Stimulated activated CD4-positive, alpha-beta T cell treated with anti-CD3 and anti-CD28 coated beads, Interleukin-4, amount 100 ng/mL, for 24 hours (primary cell): ENCODE results near the gene PKDCC.
A peak's percentile ranks its signal among the peaks of the same experiment; 100 is the strongest.

Experiments used
- DNase-seq: peaks from one replicate; pipeline ENCODE4 v3.0.0-alpha.2; 2020

Gene PKDCC, protein sequence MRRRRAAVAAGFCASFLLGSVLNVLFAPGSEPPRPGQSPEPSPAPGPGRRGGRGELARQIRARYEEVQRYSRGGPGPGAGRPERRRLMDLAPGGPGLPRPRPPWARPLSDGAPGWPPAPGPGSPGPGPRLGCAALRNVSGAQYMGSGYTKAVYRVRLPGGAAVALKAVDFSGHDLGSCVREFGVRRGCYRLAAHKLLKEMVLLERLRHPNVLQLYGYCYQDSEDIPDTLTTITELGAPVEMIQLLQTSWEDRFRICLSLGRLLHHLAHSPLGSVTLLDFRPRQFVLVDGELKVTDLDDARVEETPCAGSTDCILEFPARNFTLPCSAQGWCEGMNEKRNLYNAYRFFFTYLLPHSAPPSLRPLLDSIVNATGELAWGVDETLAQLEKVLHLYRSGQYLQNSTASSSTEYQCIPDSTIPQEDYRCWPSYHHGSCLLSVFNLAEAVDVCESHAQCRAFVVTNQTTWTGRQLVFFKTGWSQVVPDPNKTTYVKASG

DNA sequence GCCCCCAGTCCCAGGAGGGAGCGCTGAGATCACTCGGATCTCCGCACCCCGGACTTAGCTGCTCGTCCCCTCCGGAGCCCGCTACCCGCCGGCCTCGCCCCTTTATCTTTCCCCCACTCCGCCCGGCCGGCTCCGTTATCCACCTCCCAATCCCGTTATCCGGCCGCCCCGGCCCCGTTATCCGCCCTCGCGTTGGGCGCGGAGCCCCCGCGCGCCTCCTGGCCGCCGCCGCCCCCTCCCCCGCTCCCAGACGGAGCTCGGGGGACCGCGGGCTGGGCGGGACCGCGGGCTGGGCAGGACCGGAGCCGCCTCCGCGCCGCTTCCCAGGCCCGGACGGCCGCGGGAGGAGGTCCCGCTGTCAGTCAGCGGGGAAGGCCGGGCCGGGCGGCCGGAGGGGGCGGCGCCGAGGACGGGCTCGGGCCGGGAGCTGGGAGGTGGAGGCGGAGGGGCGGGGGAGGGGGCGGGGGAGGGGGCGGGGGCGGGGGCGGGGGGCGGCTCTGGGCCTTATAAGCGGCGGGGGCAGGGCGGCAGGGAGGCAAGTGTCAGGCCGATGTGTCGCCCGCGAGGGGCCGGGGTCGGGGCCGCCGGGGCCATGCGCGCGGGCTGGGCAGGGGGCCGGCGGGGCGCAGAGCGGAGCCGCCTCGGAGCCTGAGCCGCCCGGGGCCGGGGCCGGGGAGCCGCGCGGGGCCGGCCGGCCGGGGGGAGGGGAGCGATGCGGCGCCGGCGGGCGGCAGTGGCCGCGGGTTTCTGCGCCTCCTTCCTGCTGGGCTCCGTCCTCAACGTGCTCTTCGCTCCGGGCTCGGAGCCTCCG is at the start of gene PKDCC:
Gene PKDCC, plus strand, starts transcription at position 534 of the 811 bp plus-strand sequence. Its CDS starts 179 bp downstream, at position 713.
- DNase-seq: no peak

DNA sequence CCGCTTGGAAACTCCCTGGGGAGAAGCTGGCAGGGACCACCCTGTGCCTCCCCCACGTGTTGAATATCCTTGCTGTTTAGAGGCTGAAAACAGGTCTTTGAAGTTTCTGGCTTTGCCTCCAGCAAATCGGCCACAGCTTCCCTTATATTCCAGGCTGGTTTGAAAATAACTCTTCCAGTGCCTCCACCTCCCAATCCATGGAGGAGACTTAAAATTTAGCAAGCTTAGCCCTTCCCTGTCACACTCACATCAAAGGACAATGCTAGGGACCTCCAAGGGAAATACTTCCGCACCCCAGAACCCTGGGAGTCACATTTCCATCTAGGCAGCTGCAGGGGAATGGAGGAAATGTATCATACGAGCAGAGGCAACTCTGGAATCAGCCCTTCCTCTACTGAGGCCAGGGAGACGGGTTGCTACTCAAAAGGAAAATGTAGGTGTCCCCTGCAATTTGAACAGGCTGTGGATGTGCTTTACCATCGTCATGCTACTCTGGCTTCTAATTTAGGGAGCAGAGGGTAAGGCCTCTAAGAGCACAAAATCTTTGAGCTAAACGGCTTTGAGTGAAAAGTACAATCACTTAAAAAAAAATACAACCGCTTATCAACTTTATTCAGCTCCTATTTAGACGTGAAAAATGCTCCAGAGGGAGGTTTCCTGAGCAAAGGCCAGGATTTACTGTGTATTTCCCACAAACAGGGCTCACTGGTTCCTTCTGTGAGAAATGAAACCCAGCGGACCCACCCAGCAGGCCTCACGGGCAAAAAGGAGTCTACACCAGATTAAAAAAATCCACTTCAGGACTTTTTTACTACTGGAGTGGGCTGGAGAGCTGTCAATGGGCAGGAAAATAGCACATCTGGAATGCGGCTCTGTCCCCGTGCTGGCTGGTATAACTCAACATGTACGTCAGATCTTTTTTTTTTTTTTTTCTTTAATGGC is 49.4 kb upstream of the PKDCC start:
- DNase-seq: no peak

DNA sequence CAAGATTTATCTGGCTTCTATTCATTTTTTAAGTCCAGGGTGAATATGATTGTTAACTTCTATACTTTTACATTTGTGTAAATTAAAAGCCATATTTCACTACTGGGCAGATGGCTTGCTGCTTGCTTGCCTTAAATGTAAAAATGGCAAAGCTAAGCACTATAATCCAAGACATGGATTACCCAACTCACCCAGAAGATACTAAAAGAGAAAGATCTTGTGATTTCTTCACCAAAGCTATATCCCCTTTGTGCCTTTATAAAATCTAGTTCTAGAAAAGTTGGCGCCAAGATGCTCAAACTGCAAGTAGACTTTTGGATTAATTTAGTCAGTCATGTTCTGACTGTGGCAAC is 48.7 kb upstream of the PKDCC start:
- no peak for DNase-seq

DNA sequence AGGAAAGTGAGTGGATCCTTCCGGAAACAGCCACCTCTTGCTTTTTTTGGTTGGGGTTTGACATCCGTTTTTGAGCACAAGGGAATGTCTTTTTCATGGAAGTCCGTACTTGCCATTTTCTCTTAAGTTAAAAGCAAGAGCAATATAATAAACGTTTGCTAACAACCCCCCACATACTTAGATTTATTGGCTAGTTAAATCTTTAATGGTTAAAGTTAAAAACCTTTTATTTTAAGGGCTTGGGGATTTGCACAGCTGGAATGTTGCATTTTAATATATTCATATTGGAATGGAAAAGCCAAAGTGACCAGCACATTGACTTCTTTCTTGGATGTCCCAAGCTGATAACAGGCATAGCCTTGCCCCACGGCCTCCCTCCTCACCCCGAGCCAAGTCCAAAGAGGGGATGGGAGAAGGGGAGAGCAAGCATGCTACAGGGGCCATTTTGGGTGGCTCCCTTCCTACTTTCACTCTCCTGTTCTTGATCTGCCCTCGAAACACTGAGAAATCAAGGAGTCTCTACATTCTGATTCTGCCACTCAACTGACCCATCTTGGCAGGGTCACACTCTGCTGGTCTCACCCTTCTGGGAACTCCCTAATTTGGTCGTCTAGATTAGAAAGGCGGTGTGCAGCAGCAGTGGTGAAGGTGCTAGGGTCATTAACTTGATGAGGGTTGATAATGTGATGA is 48.1 kb upstream of the PKDCC start:
- no peak for DNase-seq

DNA sequence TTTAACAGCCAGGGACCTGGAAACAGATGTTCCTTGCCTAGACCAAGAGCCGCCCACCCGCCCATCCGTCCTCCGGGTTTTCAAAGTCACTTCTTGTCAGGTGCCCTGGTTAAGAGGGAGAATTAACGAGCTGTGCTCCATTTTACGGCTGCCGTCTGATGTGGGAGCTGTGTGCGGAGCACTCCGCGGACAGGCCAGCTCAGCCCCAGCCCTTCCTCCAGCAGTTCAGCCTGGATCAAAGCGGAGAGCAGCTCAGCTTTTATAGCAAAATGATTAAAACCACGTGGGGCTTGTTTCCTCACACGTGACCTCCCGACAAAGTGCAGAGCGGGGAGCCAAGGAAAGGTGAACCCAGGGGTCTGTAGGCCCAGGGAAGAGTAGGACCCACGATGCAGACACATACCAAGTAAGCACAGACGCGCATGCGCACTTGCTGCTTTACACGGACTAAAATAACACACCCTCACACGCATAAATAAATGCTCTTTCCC is 46.1 kb upstream of the PKDCC start:
- no peak for DNase-seq

DNA sequence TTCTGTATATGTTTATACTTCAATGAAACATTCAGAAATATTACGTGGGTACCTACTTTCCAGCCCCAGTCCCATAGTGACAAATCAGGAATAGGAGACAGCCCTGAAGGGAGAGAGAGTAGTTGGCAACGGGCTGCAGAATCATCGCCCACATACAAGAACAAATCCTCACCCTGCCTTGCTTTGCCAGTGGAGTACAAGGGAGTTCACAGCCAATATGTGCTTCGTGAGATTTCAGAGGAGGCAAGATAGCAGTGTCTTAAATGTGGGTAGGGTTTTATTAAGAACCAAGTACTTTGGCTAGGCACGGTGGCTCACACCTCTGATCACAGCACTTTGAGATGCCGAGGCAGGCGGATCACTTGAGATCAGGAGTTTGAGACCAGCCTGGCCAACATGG is 40.3 kb upstream of the PKDCC start:
- DNase-seq: no peak

DNA sequence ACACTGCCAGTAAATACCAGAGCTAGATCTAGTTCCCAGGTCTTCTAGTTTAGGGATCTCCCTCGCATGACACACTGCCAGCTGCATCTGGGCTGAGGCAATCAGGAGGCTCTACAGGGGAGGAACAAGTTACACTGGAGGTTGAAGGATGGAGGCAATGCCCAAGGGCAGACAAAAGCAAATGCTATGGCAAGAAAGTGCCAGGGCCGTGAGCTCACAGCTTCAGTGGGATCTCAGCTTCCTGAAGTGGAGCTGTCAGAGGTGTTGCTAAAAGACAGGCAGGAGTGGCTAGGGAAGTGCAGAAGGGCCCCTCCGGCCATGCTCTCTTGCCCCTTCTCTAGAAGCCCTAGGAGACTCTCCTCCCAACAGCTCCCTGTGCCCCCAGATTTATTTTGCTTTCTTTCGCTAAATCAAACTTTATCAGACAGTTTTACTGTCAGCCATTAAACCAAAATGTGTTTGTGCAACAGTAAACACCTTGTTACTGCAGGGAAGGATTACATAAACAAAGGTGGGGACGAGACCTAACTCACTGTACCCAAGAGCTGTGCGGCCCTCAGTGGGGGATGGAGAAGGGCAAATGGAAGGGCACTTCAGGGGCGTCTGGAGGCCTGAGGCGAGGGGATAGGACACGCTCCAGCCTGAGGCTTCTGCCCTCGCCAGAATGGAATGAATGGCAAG is 39.4 kb upstream of the PKDCC start:
- DNase-seq: no peak

DNA sequence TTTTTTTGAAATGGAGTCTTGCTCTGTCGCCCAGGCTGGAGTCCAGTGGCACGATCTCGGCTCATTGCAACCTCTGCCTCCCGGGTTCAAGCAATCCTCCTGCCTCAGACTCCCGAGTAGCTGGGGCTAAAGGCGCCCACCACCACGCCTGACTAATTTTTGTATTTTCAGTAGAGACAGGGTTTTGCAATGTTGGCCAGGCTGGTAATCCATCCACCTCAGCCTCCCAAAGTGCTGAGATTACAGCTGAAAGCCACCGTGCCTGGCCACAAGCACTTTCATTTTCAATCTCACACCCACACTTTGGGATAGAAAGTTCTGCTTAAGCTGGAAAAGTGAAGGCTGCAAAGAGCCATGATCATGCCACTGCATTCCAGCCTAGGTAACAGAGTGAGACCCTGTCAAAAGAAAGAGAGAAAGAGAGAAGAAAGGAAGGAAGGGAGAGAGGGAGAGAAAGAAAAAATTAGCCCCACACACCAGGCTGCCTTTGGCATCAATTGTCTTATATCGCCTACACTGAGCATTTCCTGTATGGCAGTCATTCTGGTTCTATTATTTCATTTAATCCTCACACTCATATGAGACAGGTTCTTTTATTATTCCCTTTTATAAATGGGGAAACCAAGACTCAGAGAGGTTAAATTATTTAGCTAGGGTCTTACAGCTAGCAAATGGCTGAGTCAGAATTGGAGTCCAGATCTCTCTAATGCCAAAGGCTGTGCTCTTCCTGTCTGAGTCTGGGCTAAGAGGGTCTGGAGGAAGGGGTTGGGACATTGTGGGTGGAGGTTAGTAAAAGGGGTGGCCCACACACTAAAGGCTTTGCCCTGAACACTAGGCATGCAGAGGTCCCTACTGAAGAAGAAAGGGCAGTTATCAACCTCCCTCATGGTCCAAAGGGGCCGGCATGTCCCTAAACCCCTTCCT is 37.9 kb upstream of the PKDCC start:
- DNase-seq: peak; percentile 8

DNA sequence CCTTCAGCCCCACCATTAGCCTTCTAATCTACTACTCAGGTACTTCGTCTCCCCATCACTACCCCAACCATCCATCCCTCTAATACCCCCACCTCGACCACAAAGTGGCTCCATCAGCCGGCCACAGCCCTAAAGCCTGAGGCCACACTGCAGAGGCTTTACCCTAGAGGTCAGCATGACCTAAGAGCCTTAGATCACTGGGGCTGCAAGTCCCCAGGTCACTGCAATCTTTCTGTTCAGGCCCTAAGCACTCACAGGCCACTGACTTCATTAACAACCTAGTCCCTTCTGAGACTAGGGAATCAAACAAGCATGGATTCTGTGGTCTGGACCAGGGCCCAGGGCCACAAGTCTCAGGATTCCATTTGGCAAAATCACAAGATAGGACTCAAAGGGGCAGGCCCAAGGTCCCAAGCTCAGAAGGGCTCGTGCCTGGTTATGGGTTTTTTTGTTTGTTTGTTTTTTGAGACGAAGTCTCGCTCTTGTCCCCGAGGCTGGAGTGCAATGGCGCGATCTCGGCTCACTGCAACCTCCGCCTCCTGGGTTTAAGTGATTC is 37.0 kb upstream of the PKDCC start:
- DNase-seq: no peak

DNA sequence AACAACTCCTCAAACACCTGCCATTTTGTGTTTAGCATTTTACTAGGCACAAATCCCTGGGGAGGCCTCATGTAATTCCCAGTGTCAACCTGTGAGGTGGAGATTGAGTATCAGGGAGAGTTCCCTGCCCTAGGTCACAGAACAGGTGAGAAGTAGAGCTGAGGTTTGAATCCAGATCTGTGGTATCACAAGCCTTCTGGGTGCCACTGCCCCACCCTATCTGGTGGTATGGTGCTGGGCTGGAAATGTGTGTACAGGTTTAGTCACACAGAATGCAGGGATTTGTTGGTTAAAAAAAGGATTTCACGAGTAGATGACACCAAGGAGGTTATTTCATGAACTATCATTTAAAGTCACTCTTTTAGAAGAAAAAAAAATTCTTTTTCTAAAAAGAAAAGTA is 35.7 kb upstream of the PKDCC start:
- no peak for DNase-seq

DNA sequence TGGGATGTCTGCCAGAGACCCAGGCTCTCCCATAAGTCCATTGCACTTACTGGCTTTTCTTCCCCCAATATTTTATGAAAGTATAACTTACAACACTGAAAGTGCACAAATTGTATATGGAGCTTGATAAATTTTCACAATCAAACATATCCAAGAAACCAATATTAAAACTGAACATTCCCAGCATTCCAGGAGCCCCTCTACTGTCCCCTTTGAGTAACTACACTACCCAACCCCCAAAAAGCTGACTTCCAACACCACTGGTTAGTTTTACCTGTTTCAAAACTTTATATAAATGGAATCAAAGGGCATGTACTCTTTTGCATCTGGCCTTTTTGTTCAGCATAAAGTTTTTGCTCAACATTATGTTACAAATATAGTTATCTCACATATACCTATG is 35.2 kb upstream of the PKDCC start:
- DNase-seq: no peak

DNA sequence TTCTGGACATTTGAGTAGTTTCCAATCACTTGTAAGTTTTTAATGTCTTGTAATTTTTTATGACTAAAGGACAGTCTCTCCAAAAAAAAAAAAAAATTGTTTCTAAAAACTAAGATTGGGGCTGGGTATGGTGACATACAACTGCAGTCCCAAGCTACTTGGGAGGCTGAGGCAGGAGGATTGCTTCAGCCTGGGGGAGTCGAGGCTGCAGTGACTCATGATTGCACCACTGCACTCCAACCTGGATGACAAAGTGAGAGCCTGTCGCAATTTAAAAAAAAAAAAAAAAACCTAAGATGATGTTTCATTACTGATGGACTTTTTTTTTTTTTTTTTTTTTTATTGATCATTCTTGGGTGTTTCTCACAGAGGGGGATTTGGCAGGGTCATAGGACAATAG is 34.4 kb upstream of the PKDCC start:
- DNase-seq: no peak

DNA sequence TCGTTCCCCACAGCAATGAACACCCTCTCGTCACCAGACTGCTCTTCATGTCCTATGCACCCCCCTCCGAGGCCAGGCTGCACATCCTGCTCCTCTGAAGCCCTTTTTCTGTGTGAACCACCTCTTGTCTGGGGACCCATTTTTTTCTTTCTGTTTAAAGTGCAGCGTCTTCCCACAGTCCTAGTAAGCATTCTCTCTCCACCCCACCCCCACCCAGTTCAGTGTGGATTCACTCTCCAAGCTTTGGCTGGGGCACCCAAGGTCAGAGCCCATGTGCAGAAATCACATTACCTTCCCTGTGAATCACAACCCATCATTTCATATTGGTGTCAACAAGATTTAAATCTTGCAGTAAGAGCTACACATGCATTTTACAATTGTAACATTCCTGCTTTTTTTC is 26.4 kb upstream of the PKDCC start:
- DNase-seq: no peak

DNA sequence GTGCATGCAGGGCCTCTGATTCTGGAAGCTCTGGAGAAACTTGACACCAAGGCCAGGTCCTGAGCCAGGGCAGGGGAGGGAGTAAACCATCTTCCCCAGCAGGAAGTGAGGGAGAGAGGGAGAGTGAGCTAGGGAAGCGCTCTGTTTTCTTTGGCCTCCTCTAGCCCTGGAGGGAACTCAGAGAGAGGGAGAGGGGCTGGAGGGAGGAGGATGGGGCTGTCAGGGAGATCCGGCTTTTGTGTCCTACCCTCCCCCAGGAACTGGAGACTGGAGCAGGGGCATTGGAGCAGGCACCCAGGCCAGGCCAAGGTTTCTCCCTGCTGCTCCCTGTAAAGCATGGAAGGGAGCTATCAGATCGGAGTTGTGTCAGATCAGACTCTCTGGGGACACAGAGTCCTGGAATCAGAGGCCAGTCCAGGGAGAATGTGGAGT is 22.7 kb upstream of the PKDCC start:
- DNase-seq: no peak

DNA sequence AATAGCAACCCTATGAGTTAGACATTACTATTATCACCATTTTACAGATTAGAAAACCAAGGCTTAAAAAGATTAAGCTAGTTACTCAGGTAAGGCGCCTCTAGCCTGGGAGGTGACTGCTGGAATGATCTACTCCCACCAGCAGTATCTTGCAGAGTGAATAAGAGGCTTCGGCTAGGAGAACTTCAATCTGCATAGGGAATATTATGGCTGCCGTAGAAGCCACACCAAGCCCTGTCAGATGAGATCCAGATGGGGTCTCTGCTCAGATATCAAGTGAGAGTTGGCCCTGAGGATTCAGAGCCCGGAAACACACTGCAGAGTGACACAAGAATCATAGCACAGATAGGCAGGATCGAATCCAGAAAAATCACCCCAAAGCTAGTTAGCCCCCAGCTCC is 21.5 kb upstream of the PKDCC start:
- DNase-seq: no peak

DNA sequence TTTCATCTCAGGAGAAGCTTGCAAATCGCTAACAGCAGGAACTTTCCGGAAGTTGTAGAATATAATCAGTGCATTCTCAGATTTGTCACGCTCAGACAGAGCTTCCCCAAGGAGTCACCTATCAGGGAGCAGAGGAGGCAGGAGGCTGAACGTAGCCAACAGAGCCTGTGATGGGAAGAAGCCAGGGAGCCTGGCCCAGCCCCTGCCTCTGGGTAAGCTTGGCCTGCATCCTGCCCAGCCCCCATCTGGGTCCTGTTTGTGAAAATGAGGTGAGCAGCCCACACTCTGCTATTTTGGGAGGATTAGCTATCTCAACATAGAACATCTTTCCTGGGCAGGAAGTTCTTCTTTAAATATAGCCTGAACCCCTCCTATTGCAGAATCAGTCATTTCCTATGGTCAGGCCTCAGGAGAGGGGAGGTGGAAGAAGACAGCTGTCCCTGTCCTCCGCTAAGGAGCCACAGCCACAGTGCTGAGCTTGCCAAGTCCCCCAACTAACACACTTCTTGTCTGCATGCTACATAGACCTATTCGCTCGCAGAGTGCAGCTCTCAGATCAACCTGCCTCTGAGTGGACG is 19.2 kb upstream of the PKDCC start:
- no peak for DNase-seq

DNA sequence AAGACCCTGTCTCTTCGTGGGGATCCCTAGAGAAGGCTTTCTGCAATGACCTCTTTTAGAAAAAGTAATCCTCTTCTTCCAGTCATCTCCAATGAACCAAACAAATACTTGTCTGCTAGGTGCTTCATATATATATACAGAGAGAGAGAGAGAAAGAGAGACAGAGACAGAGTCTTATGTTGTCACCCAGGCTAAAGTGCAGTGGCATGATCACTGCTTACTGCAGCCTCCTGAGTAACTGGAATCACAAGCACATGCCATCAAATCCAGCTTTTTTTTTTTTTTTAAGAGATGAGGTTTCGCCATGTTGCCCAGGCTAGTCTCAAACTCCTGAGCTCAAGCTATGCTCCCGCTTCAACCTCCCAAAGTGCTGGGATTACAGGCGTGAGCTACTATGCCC is 18.6 kb upstream of the PKDCC start:
- no peak for DNase-seq

DNA sequence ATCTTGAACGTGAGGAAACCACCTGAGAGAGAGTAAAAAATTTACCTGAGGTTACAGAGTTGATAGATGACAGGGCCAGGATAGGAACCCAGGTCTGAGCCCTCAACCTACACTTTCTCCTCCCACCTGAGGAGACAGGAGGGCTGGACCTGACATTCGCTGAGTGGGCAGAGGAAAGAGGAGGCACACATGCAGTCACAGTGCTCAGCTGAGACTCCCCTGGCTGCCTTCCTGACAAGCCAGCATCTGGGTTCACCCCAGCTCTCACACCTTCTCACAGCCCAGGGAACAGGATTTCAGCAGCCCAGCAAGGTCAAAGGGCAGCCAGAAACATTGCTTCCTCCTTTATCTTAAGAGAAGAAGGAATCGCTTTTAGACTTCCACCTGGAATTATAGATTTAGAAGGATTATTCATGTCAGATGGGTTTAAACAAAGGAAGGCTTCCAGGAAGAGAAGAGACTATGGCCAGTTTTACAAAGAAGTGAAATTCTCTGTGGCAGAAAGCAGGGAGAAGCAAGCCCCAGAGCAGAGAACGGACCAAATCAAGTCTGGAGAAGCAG is 18.1 kb upstream of the PKDCC start:
- no peak for DNase-seq

DNA sequence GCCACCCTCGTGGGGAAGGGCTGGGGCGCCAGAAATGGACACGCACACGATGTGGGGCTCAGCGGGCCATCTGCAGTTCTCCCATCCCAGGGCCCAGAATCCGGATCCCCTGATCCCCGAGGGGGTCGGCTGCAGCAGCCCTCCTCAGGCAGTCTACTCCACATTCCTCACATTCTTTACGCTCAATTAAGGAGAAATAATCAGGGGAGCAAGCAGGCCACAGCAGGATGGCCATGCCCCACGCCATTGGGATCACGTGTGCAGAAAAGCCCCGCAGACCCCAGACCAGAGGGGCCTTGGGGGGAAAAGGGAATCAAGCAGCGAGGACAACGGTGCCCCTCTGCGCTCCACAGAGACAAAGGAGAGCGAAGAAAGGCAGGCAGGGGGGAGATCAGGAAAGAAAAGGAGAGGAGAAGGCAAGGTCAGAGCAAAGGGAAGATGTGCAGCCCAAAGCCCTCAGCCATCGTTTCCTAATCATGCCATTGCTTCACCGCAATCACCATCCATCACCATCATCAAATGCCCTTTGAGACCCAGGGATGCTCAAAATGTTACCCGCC is 17.5 kb upstream of the PKDCC start:
- no peak for DNase-seq
